H1 (cell line): ENCODE data around the gene SLITRK3. TPM values are rescaled to one million over a fixed set of nuclear protein-coding genes. Genes with fewer than 3 reads are reported as not detected.

ENCODE experiments used
- CHD2 ChIP-seq: IDR thresholded peaks from 2 replicates; pipeline ENCODE4 v1.6.1; 2012; ENCODE audit warnings: low read length, improper control_type of control experiment
- CHD7 ChIP-seq: fragments of 300-600 bp; sonication (generic); IDR thresholded peaks from 2 replicates; pipeline ENCODE4 v1.7.1; 2012; ENCODE audit warnings: low read length, moderate library complexity, mild to moderate bottlenecking, inconsistent platforms; ENCODE audit not compliant: insufficient replicate concordance
- CTCF ChIP-seq, 3 experiments: IDR thresholded peaks; 1 replicate in 2 of 3; 2 replicates in 1 of 3; pipeline versions ENCODE4 v1.5.1 to v1.6.1; 2011; ENCODE audit warnings: low read length in 3 of 3, mild to moderate bottlenecking in 3 of 3, inconsistent platforms in 2 of 3, low read depth in 1 of 3, moderate library complexity in 1 of 3; ENCODE audit not compliant: insufficient read depth in 1 of 3; ENCODE audit errors: control extremely low read depth in 1 of 3
- E2F6 ChIP-seq: IDR thresholded peaks from 2 replicates; pipeline ENCODE4 v1.6.1; 2012; ENCODE audit warnings: inconsistent platforms
- PHF8 ChIP-seq: fragments of 200-600 bp; sonication (generic); conservative IDR thresholded peaks from 2 replicates; pipeline ENCODE4 v1.7.1; 2012; ENCODE audit warnings: low read depth, mild to moderate bottlenecking, inconsistent platforms, low read length, moderate library complexity
- TCF12 ChIP-seq: IDR thresholded peaks from 2 replicates; pipeline ENCODE4 v1.6.1; 2011; ENCODE audit warnings: low read depth, mild to moderate bottlenecking, low read length
- polyA plus RNA-seq, 7 experiments: library from polyadenylated mRNA; depleted of rRNA in 3 of 7; stranded (reverse) in 5 of 7; unstranded in 2 of 7; fragments of >200 nt in 5 of 7; fragments of 200-250 nt in 2 of 7; gene quantifications; 1 replicate in 5 of 7; 2 replicates in 1 of 7; 4 replicates in 1 of 7; pipeline versions ENCODE4 v1.2.1 to v1.2.3, GENCODE V29; 2011 to 2013; ENCODE audit warnings: missing spikeins in 2 of 7, mixed read lengths in 2 of 7
- total RNA-seq: library from RNA; stranded (reverse); fragmentation: NEBNext Ultra II Directional; extraction: Animal tissue kit (Norgen Biotek cat#: 25700); gene quantifications from 2 replicates; pipeline ENCODE4 v1.2.1, GENCODE V29; 2021

SLITRK3 gene
- total and polyA plus RNA-seq, 2 of the 8 experiments (the other 6 are each of a cell fraction or from before 2014, with no cell fraction given) = 0.71 to 3.4 TPM

- peak; percentile 48; the same call in 1 of the 2 replicates for TF ChIP-seq E2F6
- peak; percentile 77 to 99 (median 83) for TF ChIP-seq CTCF (IDR thresholded peaks at IDR 0.05; ENCODE audit: control extremely low read depth in 1 of 3, insufficient read depth in 1 of 3, low read depth in 1 of 3, low read length in 3 of 3)
- TF ChIP-seq TCF12 = no peak
- no peak for TF ChIP-seq PHF8
- TF ChIP-seq CHD2 = 0 out of 2 replicates have a peak, but pooled peaks have one; percentile 31
- no peak for TF ChIP-seq CHD7
Observed at GRCh38 chr3:165206454-165207266, 10.5 kb upstream of the SLITRK3 start (continued).
